Brain pericyte (primary cell): ENCODE data around the gene ARHGAP6.

Source experiments
- DNase-seq: peaks from one replicate; pipeline ENCODE4 v3.0.0-alpha.2; 2012; ENCODE audit warnings: low read depth, low spot score

The ARHGAP6 gene

GRCh38 chrX:11311706-11312105 is 354.0 kb downstream of the ARHGAP6 start:
- no peak for DNase-seq

GRCh38 chrX:11309220-11309619 is 356.5 kb downstream of the ARHGAP6 start:
- no peak for DNase-seq

GRCh38 chrX:11305641-11306040 is 360.1 kb downstream of the ARHGAP6 start:
- DNase-seq, result no peak

GRCh38 chrX:11304829-11305228 is 360.9 kb downstream of the ARHGAP6 start:
- no peak for DNase-seq

GRCh38 chrX:11298600-11298999 is 367.1 kb downstream of the ARHGAP6 start:
- DNase-seq, result no peak

DNA sequence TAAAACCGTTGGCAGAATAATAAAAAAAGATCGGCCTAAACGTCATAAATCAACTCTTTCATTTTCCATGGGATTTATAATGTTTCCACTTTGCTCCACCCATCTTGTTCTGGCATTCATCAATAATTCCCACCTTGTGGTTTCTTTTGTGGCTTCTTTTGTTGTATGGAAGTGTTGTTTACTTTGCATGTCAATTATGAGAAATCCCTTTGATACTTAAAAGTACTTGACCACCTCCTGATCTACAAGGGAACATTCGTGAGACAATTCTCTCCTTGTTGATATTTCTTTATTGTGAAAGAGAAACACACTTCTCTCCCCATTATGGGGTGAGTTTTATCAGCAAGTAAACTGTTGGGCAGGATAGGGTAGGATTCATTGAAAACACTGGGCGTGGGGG is 369.7 kb downstream of the ARHGAP6 start:
- no peak for DNase-seq

- DNase-seq, result no peak
These were observed 372.6 kb downstream of the ARHGAP6 start, which contains the start of gene AMELX for GRCh38 chrX:11293113-11293512. AMELX (plus strand) TSS chrX:11293413; CDS start chrX:11294789, 1,376 bp downstream.

DNA sequence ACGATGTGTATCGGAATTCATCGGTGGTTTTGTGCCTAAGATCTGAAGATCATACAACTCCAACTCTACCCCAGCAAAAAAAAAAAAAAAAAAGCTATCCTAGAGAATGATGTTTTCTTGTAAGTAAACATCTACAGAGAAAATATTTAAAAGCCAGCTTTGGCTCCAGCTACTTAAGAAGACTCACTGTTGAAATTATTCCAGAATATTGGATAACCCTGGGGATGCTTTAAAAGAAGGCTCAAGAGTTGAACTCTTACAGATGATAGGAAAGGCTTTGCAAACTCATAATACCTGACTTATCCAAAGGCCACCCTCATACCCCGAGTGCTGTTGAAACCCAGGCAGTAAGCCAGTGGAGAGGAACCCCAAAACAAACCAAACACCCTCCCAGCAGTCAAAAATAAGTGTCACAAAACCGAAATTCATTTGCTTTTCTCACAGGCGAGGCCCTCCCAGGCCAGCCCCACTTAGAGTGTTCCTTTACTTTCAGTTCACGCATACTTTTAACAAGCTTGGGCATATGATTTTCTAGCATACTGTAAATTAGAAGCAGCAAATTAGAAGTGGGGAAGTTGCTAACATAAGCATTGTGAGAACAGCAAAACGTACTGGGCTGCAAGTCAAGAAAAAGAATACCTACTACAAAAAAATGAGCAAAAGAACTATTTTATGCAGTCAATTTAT is 375.2 kb downstream of the ARHGAP6 start:
- no peak for DNase-seq

- no peak for DNase-seq
These were observed 378.2 kb downstream of the ARHGAP6 start for GRCh38 chrX:11287505-11287904.

- DNase-seq, result no peak
These were observed 380.1 kb downstream of the ARHGAP6 start for GRCh38 chrX:11285651-11286050.

DNA sequence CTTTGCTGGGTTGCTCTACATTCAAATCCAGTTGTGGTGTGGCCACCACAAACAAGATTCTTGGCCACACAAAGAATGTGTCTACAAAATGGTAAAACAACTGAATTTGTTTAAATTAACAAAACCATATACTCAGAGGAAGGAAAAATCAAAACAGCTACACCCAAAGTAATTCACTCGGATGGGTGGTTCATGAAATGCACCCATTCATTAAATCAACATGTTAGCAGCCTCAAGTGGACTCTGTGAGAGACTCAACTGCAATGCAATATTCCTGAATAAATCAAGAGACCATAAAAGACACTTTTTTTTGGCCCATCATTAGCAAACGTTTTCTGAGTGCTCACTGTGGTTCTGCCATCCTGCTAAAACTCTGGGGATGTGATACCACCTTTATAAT is 383.7 kb downstream of the ARHGAP6 start:
- DNase-seq, result no peak

GRCh38 chrX:11273544-11273943 is 392.2 kb downstream of the ARHGAP6 start:
- DNase-seq, result no peak

DNA sequence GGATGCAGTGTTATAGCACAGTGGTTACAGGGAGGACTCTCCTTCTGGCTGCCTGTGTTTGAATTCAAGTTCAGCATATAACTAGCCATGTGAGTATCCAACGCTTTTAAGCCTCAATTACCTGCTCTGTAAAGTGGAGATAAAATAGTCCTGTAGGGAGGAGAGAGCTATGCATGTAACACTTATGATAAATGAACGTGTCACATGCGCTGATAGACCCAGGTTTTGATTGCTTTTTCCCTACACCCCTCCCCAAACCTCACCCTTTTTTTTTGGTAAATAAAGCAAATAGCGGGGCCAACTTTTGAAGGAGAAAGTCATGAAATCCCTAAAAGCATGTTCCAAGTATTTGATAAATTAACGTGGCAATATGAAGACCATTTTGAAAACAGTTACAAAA is 392.9 kb downstream of the ARHGAP6 start:
- DNase-seq, result no peak

- DNase-seq, result no peak
These were observed 393.4 kb downstream of the ARHGAP6 start for GRCh38 chrX:11272290-11272689.

DNA sequence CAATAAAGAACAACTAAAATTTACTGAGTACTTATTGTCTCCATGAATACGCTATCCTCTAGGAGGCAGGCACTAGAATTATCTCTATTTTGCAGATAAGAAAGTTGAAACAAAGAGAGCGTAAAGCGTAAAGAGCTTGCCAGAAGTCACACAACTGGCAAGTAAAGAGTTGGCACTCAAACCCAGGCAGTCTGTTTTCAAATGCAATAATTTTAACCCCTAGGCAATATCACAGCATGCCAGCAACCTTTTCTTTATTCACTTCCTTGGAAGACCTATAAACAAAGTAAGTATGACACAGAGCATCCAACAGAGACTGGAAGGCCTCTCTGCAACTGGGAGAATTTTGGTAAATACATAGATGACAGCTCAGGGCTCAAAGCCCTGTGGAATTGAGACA is 395.7 kb downstream of the ARHGAP6 start:
- no peak for DNase-seq

- DNase-seq, result no peak
These were observed 396.7 kb downstream of the ARHGAP6 start for GRCh38 chrX:11269006-11269405.

- DNase-seq, result no peak
These were observed 398.3 kb downstream of the ARHGAP6 start for GRCh38 chrX:11267425-11267824.

DNA sequence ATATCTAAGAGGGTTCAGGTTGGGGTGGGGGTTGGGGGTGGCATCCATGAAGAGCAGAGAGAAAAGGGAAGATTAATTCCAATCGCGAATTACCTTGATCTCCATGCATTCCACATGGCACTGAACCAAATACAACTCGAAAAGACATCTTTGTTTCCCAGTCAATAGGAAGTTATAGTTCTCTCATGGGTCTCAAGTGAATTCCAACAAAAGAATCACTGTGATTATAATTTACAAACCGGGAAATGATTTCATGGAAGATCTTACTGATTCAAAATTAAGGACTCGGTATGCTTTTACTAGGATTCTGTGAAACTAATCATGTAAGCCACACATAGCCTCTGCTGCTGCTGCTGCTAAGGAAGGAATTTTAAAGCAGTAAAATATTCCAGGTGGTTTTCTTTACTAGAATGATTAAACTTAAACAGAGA is 399.1 kb downstream of the ARHGAP6 start:
- no peak for DNase-seq

DNA sequence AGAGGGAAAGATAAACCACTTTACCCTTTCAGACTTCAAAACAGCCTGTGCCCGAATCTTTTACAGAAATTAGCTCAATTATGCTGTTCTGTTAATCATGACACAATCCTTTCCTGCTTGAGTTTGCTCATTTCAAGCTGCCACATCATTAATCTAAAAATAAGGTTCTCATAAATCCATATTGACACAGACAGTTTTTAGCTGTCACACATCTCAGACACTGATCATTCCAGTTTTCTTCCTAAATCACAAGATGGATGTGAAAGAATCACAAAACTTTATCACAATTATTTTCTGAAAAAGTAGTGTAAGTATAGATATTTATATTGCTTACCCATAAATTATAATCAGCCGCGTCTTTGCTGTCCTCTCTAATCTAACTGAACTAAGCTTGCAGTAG is 400.4 kb downstream of the ARHGAP6 start:
- DNase-seq, result no peak

- no peak for DNase-seq
These were observed 400.8 kb downstream of the ARHGAP6 start for GRCh38 chrX:11264925-11265324.

- no peak for DNase-seq
These were observed 404.5 kb downstream of the ARHGAP6 start for GRCh38 chrX:11261260-11261659.

DNA sequence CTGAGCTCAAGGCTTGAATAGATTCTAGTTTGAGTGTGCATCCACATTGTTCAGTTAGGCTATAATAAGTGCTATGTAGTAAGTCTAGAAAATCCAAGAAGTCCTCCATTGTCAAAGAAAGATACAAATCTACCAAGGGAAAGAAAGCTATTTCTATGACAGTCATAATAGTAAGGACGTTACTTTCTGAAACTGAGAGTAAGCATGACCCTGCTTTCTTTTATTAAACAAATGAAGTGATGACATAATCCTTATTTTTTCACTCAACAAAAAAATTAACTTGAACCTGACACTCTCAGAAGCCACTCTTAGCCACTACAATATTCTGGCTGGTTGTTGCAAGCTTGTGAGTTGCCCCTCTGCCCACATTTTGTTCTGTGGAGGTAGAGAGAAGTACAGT is 406.3 kb downstream of the ARHGAP6 start:
- no peak for DNase-seq

DNA sequence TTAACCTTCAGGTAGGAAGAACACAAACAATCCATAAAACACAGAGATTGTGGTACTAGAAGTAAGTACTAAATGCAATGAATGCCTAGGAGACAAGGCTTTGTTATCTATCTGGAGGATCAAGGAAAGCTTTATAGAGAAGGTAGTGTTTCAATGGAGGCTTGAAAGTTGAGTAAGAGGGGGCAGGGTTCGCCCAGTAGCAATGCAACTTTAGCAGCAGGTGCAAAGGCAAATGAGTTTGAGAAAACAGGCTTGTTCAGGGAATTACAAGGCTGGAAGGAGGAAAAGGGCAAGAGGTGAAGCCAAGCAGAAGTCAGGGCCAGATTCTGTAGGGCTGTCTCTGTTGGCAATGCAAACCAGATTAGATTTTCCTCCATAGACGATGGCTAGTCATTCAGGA is 408.0 kb downstream of the ARHGAP6 start:
- no peak for DNase-seq

GRCh38 chrX:11257290-11257689 is 408.4 kb downstream of the ARHGAP6 start:
- DNase-seq, result no peak
